Measurements from ENCODE around the gene DOC2A.
"Not testable (repeated sequence)": the region's sequence is repeated elsewhere in the genome, so short reads cannot be mapped to it uniquely, and the experiment has no call there.

DOC2A gene

GRCh38 chr16:30051518-30051917 is 40.7 kb upstream of the DOC2A start:
- TF ChIP-seq CTCF (conservative IDR thresholded peaks at IDR 0.05; ENCODE audit: low read depth, low read length): no peak
- peak; percentile 72 for DNase-seq (ENCODE audit: low read depth)
- H3K4me3 ChIP-seq (ENCODE audit: low read depth, low read length): no peak overlapping the region

GRCh38 chr16:30049871-30050270 is 39.0 kb upstream of the DOC2A start:
- TF ChIP-seq CTCF (conservative IDR thresholded peaks at IDR 0.05; ENCODE audit: low read depth, low read length): no peak
- no peak overlapping the region for H3K4me3 ChIP-seq (ENCODE audit: low read depth, low read length)
- DNase-seq (ENCODE audit: low read depth): no peak

GRCh38 chr16:30046588-30046987 is 35.8 kb upstream of the DOC2A start:
- TF ChIP-seq CTCF (conservative IDR thresholded peaks at IDR 0.05; ENCODE audit: low read depth, low read length): no peak
- DNase-seq (ENCODE audit: low read depth): no peak
- H3K4me3 ChIP-seq (ENCODE audit: low read depth, low read length): no peak overlapping the region

- H3K4me3 ChIP-seq (ENCODE audit: low read depth, low read length): no peak overlapping the region
- TF ChIP-seq CTCF (conservative IDR thresholded peaks at IDR 0.05; ENCODE audit: low read depth, low read length): no peak
- no peak for DNase-seq (ENCODE audit: low read depth)
Observed at GRCh38 chr16:30046178-30046577, 35.4 kb upstream of the DOC2A start.

- peak; percentile 34 for TF ChIP-seq CTCF (conservative IDR thresholded peaks at IDR 0.05; ENCODE audit: low read depth, low read length)
- no peak overlapping the region for H3K4me3 ChIP-seq (ENCODE audit: low read depth, low read length)
- peak; percentile 67 for DNase-seq (ENCODE audit: low read depth)
Observed at GRCh38 chr16:30041841-30042240, 31.0 kb upstream of the DOC2A start.

GRCh38 chr16:30040690-30041089 is 29.9 kb upstream of the DOC2A start:
- H3K4me3 ChIP-seq (ENCODE audit: low read depth, low read length); DNase-seq (ENCODE audit: low read depth): not testable (repeated sequence)

- no peak overlapping the region for H3K4me3 ChIP-seq (ENCODE audit: low read depth, low read length)
- DNase-seq (ENCODE audit: low read depth): no peak
- TF ChIP-seq CTCF (conservative IDR thresholded peaks at IDR 0.05; ENCODE audit: low read depth, low read length): no peak
Observed at GRCh38 chr16:30040221-30040620, 29.4 kb upstream of the DOC2A start.

- no peak for TF ChIP-seq CTCF (conservative IDR thresholded peaks at IDR 0.05; ENCODE audit: low read depth, low read length)
- DNase-seq (ENCODE audit: low read depth): no peak
- H3K4me3 ChIP-seq (ENCODE audit: low read depth, low read length): no peak overlapping the region
Observed at GRCh38 chr16:30033270-30033669, 22.4 kb upstream of the DOC2A start.

All from choroid plexus epithelial cell (primary cell).